Astrocyte (in vitro differentiated cells and primary cell): ENCODE measurements around the gene SERINC1. TPM values are rescaled to one million over a fixed set of nuclear protein-coding genes. Genes with fewer than 3 reads are reported as not detected.
A peak's percentile ranks its signal among the peaks of the same experiment; 100 is the strongest.

Source experiments
- DNase-seq: peaks from one replicate; pipeline ENCODE4 v3.0.0-alpha.2; 2010; ENCODE audit warnings: low read depth
- FAIRE-seq: peaks from 2 replicates; lab custom pipeline; 2011; peaks lifted over from hg19 to GRCh38; lab: Jason Lieb, UNC
- H2AFZ ChIP-seq: 2 replicates; pipeline ENCODE4 v1.6.0; 2012; ENCODE audit warnings: low read depth, low read length, inconsistent platforms
- H3K27ac ChIP-seq: 2 replicates; pipeline ENCODE4 v1.5.1; 2011; ENCODE audit warnings: low read depth, low read length, inconsistent platforms
- H3K27me3 ChIP-seq: 2 replicates; pipeline ENCODE4 v1.6.0; 2011; ENCODE audit warnings: low read length, inconsistent platforms; ENCODE audit not compliant: insufficient read depth
- H3K36me3 ChIP-seq: 2 replicates; pipeline ENCODE4 v1.5.1; 2011; ENCODE audit warnings: low read length, inconsistent platforms; ENCODE audit not compliant: insufficient read depth
- H3K4me1 ChIP-seq: 2 replicates; pipeline ENCODE4 v1.5.1; 2011; ENCODE audit warnings: low read length, inconsistent platforms; ENCODE audit not compliant: insufficient read depth
- H3K4me2 ChIP-seq: 2 replicates; pipeline ENCODE4 v1.6.0; 2012; ENCODE audit warnings: low read length, inconsistent platforms
- H3K4me3 ChIP-seq: 2 replicates; pipeline ENCODE4 v1.5.1; 2011; ENCODE audit warnings: low read depth, mild to moderate bottlenecking, low read length, inconsistent platforms; ENCODE audit not compliant: insufficient read depth
- H3K79me2 ChIP-seq: 2 replicates; pipeline ENCODE4 v1.6.0; 2012; ENCODE audit warnings: mild to moderate bottlenecking, low read length, inconsistent platforms; ENCODE audit not compliant: insufficient read depth
- H3K9ac ChIP-seq: 2 replicates; pipeline ENCODE4 v1.6.0; 2012; ENCODE audit warnings: mild to moderate bottlenecking, low read length, inconsistent platforms
- H3K9me3 ChIP-seq: 2 replicates; pipeline ENCODE4 v1.5.1; 2012; ENCODE audit warnings: low read depth, mild to moderate bottlenecking, low read length, inconsistent platforms; ENCODE audit not compliant: insufficient read depth
- H4K20me1 ChIP-seq: 2 replicates; pipeline ENCODE4 v1.6.0; 2012; ENCODE audit warnings: low read length, inconsistent platforms; ENCODE audit not compliant: insufficient read depth
- H3K27ac Mint-ChIP-seq: one replicate; pipeline ENCODE4 v1.8.0; 2021; ENCODE audit warnings: mild to moderate bottlenecking, mixed read lengths; ENCODE audit not compliant: unreplicated experiment
- H3K27me3 Mint-ChIP-seq: one replicate; pipeline ENCODE4 v1.8.0; 2021; ENCODE audit warnings: low read depth, mixed read lengths; ENCODE audit not compliant: unreplicated experiment
- H3K36me3 Mint-ChIP-seq: one replicate; pipeline ENCODE4 v1.8.0; 2021; ENCODE audit warnings: low read depth, mixed read lengths; ENCODE audit not compliant: unreplicated experiment
- H3K4me1 Mint-ChIP-seq: one replicate; pipeline ENCODE4 v1.8.0; 2021; ENCODE audit warnings: low read depth, mixed read lengths; ENCODE audit not compliant: unreplicated experiment
- H3K4me3 Mint-ChIP-seq: one replicate; pipeline ENCODE4 v1.8.0; 2021; ENCODE audit warnings: mild to moderate bottlenecking, moderate library complexity, mixed read lengths; ENCODE audit not compliant: unreplicated experiment
- H3K9me3 Mint-ChIP-seq: one replicate; pipeline ENCODE4 v1.8.0; 2021; ENCODE audit warnings: mild to moderate bottlenecking, mixed read lengths; ENCODE audit not compliant: unreplicated experiment
- CTCF ChIP-seq: IDR thresholded peaks from 2 replicates; pipeline ENCODE4 v1.5.1; 2011; ENCODE audit warnings: low read depth, mild to moderate bottlenecking, inconsistent platforms, low read length, moderate library complexity; ENCODE audit not compliant: insufficient read depth
- EZH2 ChIP-seq: IDR thresholded peaks from 2 replicates; pipeline ENCODE4 v1.6.1; 2012; ENCODE audit warnings: mild to moderate bottlenecking, low read length, inconsistent platforms; ENCODE audit not compliant: insufficient read depth
- total RNA-seq: library from RNA; stranded (reverse); gene quantifications from 2 replicates; pipeline ENCODE4 v1.2.1, GENCODE V29; 2021

Gene SERINC1
- total RNA-seq, 1 donor from 2014 or later: 203 TPM

DNA sequence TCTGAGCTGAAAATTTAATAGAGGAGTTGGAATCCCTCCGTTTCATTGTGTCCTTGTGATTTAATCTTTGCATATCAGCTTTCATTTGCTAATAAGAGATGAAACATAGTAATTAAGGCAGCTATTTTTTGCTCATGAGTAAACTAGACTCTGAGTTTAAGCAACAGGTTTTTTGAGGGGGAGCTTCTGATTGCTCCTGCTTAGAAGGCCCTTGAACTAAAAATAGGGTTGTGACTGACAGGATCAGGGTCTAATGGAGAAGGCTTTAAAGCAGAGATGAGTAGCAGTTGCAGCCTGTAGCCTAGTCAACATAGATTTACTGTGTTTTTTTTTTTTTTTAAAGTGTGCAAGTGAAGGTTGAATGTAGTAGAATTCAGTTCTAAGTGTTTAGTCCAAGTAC lies 54.8 kb downstream of the SERINC1 start:
- no peaks in the 10 kb centered on the region for H3K36me3 Mint-ChIP-seq
- no peaks in the 10 kb centered on the region for H4K20me1 ChIP-seq

GRCh38 chr6:122412001-122412400 lies 59.6 kb downstream of the SERINC1 start:
- no peak overlapping the region for H3K27ac ChIP-seq
- Mint-ChIP-seq H3K27me3 (no peaks in the 10 kb centered on the region), H3K4me3 (no peak overlapping the region), H3K27ac (no peak overlapping the region), H3K36me3 (no peaks in the 10 kb centered on the region), H3K9me3 (no peaks in the 10 kb centered on the region), H3K4me1 (peaks cover 3% of the 10 kb centered on the region)
- DNase-seq (no peak), FAIRE-seq (peak; percentile 5)
- H4K20me1 ChIP-seq: peaks cover 21% of the 10 kb centered on the region
- H3K79me2 ChIP-seq: peaks cover 55% of the 10 kb centered on the region
- H3K4me1 ChIP-seq: no peaks in the 10 kb centered on the region
- TF ChIP-seq EZH2 (no peak), CTCF (no peak)
- H3K9ac ChIP-seq: no peak overlapping the region
- H3K4me2 ChIP-seq: no peak overlapping the region
- no peaks in the 10 kb centered on the region for H3K9me3 ChIP-seq
- no peak overlapping the region for H2AFZ ChIP-seq
- H3K4me3 ChIP-seq: no peak overlapping the region
- H3K27me3 ChIP-seq: no peaks in the 10 kb centered on the region
- H3K36me3 ChIP-seq: no peaks in the 10 kb centered on the region

More for the DNA sequence above, 54.8 kb downstream of the SERINC1 start:
- H3K4me1 ChIP-seq: no peaks in the 10 kb centered on the region
- no peak overlapping the region for H2AFZ ChIP-seq
- H3K4me1 Mint-ChIP-seq: peaks cover 3% of the 10 kb centered on the region
- H3K9me3 Mint-ChIP-seq: no peaks in the 10 kb centered on the region
- TF ChIP-seq EZH2 (no peak), CTCF (no peak)
- H3K4me3 ChIP-seq: no peak overlapping the region
- FAIRE-seq: peak; percentile 9
- H3K79me2 ChIP-seq: peaks cover 7% of the 10 kb centered on the region
- H3K27ac ChIP-seq: no peak overlapping the region
- no peaks in the 10 kb centered on the region for H3K36me3 ChIP-seq
- no peak overlapping the region for H3K4me2 ChIP-seq
- H3K4me3 Mint-ChIP-seq: no peak overlapping the region
- H3K9ac ChIP-seq: no peak overlapping the region
- H3K27me3 Mint-ChIP-seq: no peaks in the 10 kb centered on the region
- H3K27ac Mint-ChIP-seq: no peak overlapping the region
- H3K27me3 ChIP-seq: no peaks in the 10 kb centered on the region
- DNase-seq: no peak
- H3K9me3 ChIP-seq: no peaks in the 10 kb centered on the region

DNA sequence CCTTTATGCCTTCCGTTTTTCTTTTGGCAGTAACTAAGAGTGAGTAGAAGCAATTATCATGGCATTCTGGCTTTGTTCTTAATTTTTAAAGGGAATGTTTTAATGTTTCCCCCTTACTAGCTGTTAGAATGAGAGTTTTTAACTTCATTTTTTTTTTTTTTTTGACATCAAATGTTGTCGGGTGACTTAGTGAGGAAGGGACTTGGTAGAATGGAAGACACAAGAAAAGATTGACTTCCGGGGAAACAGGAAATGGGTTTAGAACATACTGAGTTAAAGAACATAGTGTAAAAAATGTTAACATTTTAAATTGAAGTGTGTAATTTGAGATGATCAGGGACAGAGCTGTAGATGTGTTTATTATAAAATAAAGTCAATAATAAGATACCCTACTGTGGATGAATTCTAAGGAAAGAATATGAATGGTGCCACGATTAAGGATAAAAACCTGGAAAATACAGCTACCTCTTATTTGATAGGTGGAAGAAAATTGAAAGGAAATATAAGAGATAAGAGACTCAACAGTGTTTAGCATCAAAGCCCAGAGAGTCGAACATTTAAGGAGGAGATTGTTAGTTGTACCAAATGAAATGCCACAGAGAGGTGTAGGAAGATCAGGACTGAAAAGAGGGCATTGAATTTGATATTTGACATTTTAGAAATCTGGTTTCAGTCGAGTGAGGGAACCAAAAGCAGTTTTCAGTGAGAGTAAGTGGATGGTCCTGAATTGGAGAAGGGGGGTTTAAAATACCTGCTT lies 62.7 kb downstream of the SERINC1 start:
- no peak for TF ChIP-seq CTCF
- TF ChIP-seq EZH2: no peak
- Mint-ChIP-seq H3K4me3 (no peak overlapping the region), H3K36me3 (no peaks in the 10 kb centered on the region), H3K27me3 (no peaks in the 10 kb centered on the region), H3K27ac (no peak overlapping the region), H3K4me1 (no peaks in the 10 kb centered on the region), H3K9me3 (no peaks in the 10 kb centered on the region)
- Histone ChIP-seq H3K9ac (no peak overlapping the region), H3K4me1 (no peaks in the 10 kb centered on the region), H3K36me3 (no peaks in the 10 kb centered on the region), H3K27ac (no peak overlapping the region), H3K79me2 (peaks cover 85% of the 10 kb centered on the region), H3K4me2 (no peak overlapping the region), H3K4me3 (no peak overlapping the region), H3K27me3 (no peaks in the 10 kb centered on the region), H4K20me1 (peaks cover 34% of the 10 kb centered on the region), H2AFZ (no peak overlapping the region), H3K9me3 (no peaks in the 10 kb centered on the region)
- DNase-seq: no peak
- no peak for FAIRE-seq
